ENCODE results near the gene SEMG2. TPM values are rescaled to one million over a fixed set of nuclear protein-coding genes. Genes with fewer than 3 reads are reported as not detected.

SEMG2 gene
- total RNA-seq, 2 experiments from 2014 or later: not detected

Other genes starting within 250 kb of the SEMG2 start
- under 1 TPM; 0.18 to 0.49 TPM for gene KCNS1, start 120.2 kb upstream of the SEMG2 start, total RNA-seq
- not detected for gene WFDC5, start 106.2 kb upstream of the SEMG2 start, total RNA-seq
- gene WFDC12, start 96.9 kb upstream of the SEMG2 start, total RNA-seq: not detected
- not detected for gene PI3, start 46.5 kb upstream of the SEMG2 start, total RNA-seq
- not detected for gene SEMG1, start 14.3 kb upstream of the SEMG2 start, total RNA-seq
- gene SLPI, start 33.2 kb downstream of the SEMG2 start, total RNA-seq: not detected
- not detected for gene RBPJL, start 85.5 kb downstream of the SEMG2 start, total RNA-seq
- 1 to 10 TPM in 1 of 2 experiments, under 1 TPM in 1; 0.64 to 2.2 TPM for gene MATN4, start 86.9 kb downstream of the SEMG2 start, total RNA-seq
- 10 to 100 TPM; 15.0 to 50.7 TPM for gene SDC4, start 127.1 kb downstream of the SEMG2 start, total RNA-seq
- gene SYS1, start 141.8 kb downstream of the SEMG2 start, total RNA-seq: 10 to 100 TPM; 19.6 to 24.9 TPM
- under 1 TPM in 1 of 2 experiments, not detected in 1; 0.15 TPM for gene TP53TG5, start 157.0 kb downstream of the SEMG2 start, total RNA-seq
- gene DBNDD2, start 186.9 kb downstream of the SEMG2 start, total RNA-seq: 1 to 10 TPM; 6.6 to 9.7 TPM
- 10 to 100 TPM; 68.0 to 79.2 TPM for gene PIGT, start 194.8 kb downstream of the SEMG2 start, total RNA-seq
- gene WFDC2, start 248.4 kb downstream of the SEMG2 start, total RNA-seq: not detected